WTC11 (cell line): ENCODE results near the gene KIF2C. TPM values are rescaled to one million over a fixed set of nuclear protein-coding genes. Genes with fewer than 3 reads are reported as not detected.
A peak's percentile ranks its signal among the peaks of the same experiment; 100 is the strongest.

Experiments used
- AFF4 ChIP-seq: sonication (generic); formaldehyde crosslinking; IDR thresholded peaks from 2 replicates; pipeline ENCODE4 v1.8.1; 2023; ENCODE audit warnings: mild to moderate bottlenecking, missing genetic modification reagents, borderline replicate concordance
- CREM ChIP-seq: sonication (generic); formaldehyde crosslinking; IDR thresholded peaks from 2 replicates; pipeline ENCODE4 v1.8.1; 2022; ENCODE audit warnings: mild to moderate bottlenecking, missing genetic modification reagents, moderate library complexity
- E2F4 ChIP-seq: sonication (generic); formaldehyde crosslinking; IDR thresholded peaks from 2 replicates; pipeline ENCODE4 v1.8.1; 2022; ENCODE audit warnings: low read depth, mild to moderate bottlenecking, moderate library complexity, missing genetic modification reagents, borderline replicate concordance
- ERG ChIP-seq: fragments of 250-450 bp; sonication (Bioruptor Pico); IDR thresholded peaks from 2 replicates; pipeline ENCODE4 v1.8.0; 2021; ENCODE audit warnings: mild to moderate bottlenecking
- FOXK1 ChIP-seq: sonication (generic); formaldehyde crosslinking; IDR thresholded peaks from 2 replicates; pipeline ENCODE4 v1.8.0; 2022; ENCODE audit warnings: mild to moderate bottlenecking, moderate library complexity, missing genetic modification reagents
- FOXP1 ChIP-seq: sonication (generic); formaldehyde crosslinking; IDR thresholded peaks from 2 replicates; pipeline ENCODE4 v1.8.0; 2022; ENCODE audit warnings: missing genetic modification reagents, mild to moderate bottlenecking, moderate library complexity, borderline replicate concordance
- GABPB1 ChIP-seq: sonication (generic); formaldehyde crosslinking; IDR thresholded peaks from 2 replicates; pipeline ENCODE4 v1.8.1; 2023; ENCODE audit warnings: mild to moderate bottlenecking, missing genetic modification reagents
- GRHL2 ChIP-seq: fragments of 250-450 bp; sonication (Bioruptor Pico); IDR thresholded peaks from 2 replicates; pipeline ENCODE4 v1.8.0; 2022; ENCODE audit warnings: mild to moderate bottlenecking, moderate library complexity; ENCODE audit not compliant: insufficient replicate concordance, severe bottlenecking
- GTF2I ChIP-seq: fragments of 250-450 bp; sonication (Bioruptor Pico); conservative IDR thresholded peaks from 2 replicates; pipeline ENCODE4 v1.4.0; 2021; ENCODE audit warnings: mild to moderate bottlenecking
- MYBL2 ChIP-seq: sonication (generic); formaldehyde crosslinking; IDR thresholded peaks from 2 replicates; pipeline ENCODE4 v1.8.1; 2023; ENCODE audit warnings: mild to moderate bottlenecking, moderate library complexity, missing genetic modification reagents
- NFATC4 ChIP-seq: fragments of 250-450 bp; sonication (Bioruptor Pico); IDR thresholded peaks from 2 replicates; pipeline ENCODE4 v1.9.0; 2021; ENCODE audit warnings: mild to moderate bottlenecking
- NFYB ChIP-seq: sonication (generic); formaldehyde crosslinking; conservative IDR thresholded peaks from 2 replicates; pipeline ENCODE4 v1.8.0; 2022; ENCODE audit warnings: low read depth, missing genetic modification reagents
- NR3C1 ChIP-seq: sonication (generic); formaldehyde crosslinking; conservative IDR thresholded peaks from 2 replicates; pipeline ENCODE4 v1.8.1; 2023; ENCODE audit warnings: low read depth, mild to moderate bottlenecking, missing genetic modification reagents
- PRRX2 ChIP-seq: fragments of 250-450 bp; sonication (Bioruptor Pico); IDR thresholded peaks from 2 replicates; pipeline ENCODE4 v1.8.0; 2021; ENCODE audit warnings: mild to moderate bottlenecking
- SP1 ChIP-seq: sonication (generic); formaldehyde crosslinking; conservative IDR thresholded peaks from 2 replicates; pipeline ENCODE4 v1.8.1; 2022; ENCODE audit warnings: missing genetic modification reagents
- ZNF138 ChIP-seq: sonication (generic); formaldehyde crosslinking; conservative IDR thresholded peaks from 2 replicates; pipeline ENCODE4 v1.8.1; 2022; ENCODE audit warnings: mild to moderate bottlenecking, moderate library complexity, missing genetic modification reagents
- ZNF219 ChIP-seq: sonication (generic); formaldehyde crosslinking; IDR thresholded peaks from 2 replicates; pipeline ENCODE4 v1.8.0; 2023; ENCODE audit warnings: missing genetic modification reagents, mild to moderate bottlenecking, borderline replicate concordance
- ZNF232 ChIP-seq: sonication (generic); formaldehyde crosslinking; IDR thresholded peaks from 2 replicates; pipeline ENCODE4 v1.8.0; 2022; ENCODE audit warnings: mild to moderate bottlenecking, missing genetic modification reagents
- ZNF317 ChIP-seq: sonication (generic); formaldehyde crosslinking; IDR thresholded peaks from 2 replicates; pipeline ENCODE4 v1.8.1; 2023; ENCODE audit warnings: low read depth, mild to moderate bottlenecking, moderate library complexity, missing genetic modification reagents, borderline replicate concordance
- total RNA-seq: library from RNA; stranded (reverse); gene quantifications from 3 replicates; pipeline ENCODE4 v1.2.3, GENCODE V29; 2021
- TF ChIP-seq, protein P1 (sequence below): sonication (generic); formaldehyde crosslinking; IDR thresholded peaks from 2 replicates; pipeline ENCODE4 v1.8.1; 2022; ENCODE audit warnings: low read depth, missing genetic modification reagents, borderline replicate concordance
- TF ChIP-seq, protein P2 (sequence below): sonication (generic); formaldehyde crosslinking; IDR thresholded peaks from 2 replicates; pipeline ENCODE4 v1.8.1; 2022; ENCODE audit warnings: mild to moderate bottlenecking, moderate library complexity, missing genetic modification reagents
- TF ChIP-seq, protein P3 (sequence below): sonication (generic); formaldehyde crosslinking; IDR thresholded peaks from 2 replicates; pipeline ENCODE4 v1.8.0; 2022; ENCODE audit warnings: mild to moderate bottlenecking, missing genetic modification reagents
- TF ChIP-seq, protein P4 (sequence below): sonication (generic); formaldehyde crosslinking; IDR thresholded peaks from 2 replicates; pipeline ENCODE4 v1.8.1; 2023; ENCODE audit warnings: mild to moderate bottlenecking, missing genetic modification reagents
- TF ChIP-seq, protein P5 (sequence below): sonication (generic); formaldehyde crosslinking; IDR thresholded peaks from 2 replicates; pipeline ENCODE4 v1.8.0; 2022; ENCODE audit warnings: mild to moderate bottlenecking, missing genetic modification reagents

Gene KIF2C
- total RNA-seq, 1 experiment from 2014 or later = 93.8 TPM

- TF ChIP-seq E2F4 (CRISPR knock-in tag) (peak; percentile 98), NFYB (CRISPR knock-in tag) (no peak), AFF4 (CRISPR knock-in tag) (no peak), GTF2I (CRISPR knock-in tag) (no peak), NR3C1 (CRISPR knock-in tag) (no peak), ERG (CRISPR knock-in tag) (no peak), GRHL2 (CRISPR knock-in tag) (no peak), GABPB1 (CRISPR knock-in tag) (peak; percentile 55; the same call in 1 of the 2 replicates), CREM (CRISPR knock-in tag) (peak; percentile 88), MYBL2 (peak; percentile 99), ZNF219 (CRISPR knock-in tag) (no peak), ZNF317 (CRISPR knock-in tag) (no peak), NFATC4 (no peak), ZNF232 (CRISPR knock-in tag) (0 out of 2 replicates have a peak, but pooled peaks have one; percentile 56), PRRX2 (CRISPR knock-in tag) (0 out of 2 replicates have a peak, but pooled peaks have one; percentile 55), ZNF138 (CRISPR knock-in tag) (no peak), SP1 (CRISPR knock-in tag) (peak; percentile 95), FOXK1 (CRISPR knock-in tag) (peak; percentile 79), FOXP1 (CRISPR knock-in tag) (peak; percentile 74; the same call in 1 of the 2 replicates)
- TF ChIP-seq, protein P1, sequence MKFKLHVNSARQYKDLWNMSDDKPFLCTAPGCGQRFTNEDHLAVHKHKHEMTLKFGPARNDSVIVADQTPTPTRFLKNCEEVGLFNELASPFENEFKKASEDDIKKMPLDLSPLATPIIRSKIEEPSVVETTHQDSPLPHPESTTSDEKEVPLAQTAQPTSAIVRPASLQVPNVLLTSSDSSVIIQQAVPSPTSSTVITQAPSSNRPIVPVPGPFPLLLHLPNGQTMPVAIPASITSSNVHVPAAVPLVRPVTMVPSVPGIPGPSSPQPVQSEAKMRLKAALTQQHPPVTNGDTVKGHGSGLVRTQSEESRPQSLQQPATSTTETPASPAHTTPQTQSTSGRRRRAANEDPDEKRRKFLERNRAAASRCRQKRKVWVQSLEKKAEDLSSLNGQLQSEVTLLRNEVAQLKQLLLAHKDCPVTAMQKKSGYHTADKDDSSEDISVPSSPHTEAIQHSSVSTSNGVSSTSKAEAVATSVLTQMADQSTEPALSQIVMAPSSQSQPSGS (CRISPR knock-in tag) = no peak
- TF ChIP-seq, protein P2, sequence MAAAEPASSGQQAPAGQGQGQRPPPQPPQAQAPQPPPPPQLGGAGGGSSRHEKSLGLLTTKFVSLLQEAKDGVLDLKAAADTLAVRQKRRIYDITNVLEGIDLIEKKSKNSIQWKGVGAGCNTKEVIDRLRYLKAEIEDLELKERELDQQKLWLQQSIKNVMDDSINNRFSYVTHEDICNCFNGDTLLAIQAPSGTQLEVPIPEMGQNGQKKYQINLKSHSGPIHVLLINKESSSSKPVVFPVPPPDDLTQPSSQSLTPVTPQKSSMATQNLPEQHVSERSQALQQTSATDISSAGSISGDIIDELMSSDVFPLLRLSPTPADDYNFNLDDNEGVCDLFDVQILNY (CRISPR knock-in tag) = peak; percentile 88
- TF ChIP-seq, protein P3, sequence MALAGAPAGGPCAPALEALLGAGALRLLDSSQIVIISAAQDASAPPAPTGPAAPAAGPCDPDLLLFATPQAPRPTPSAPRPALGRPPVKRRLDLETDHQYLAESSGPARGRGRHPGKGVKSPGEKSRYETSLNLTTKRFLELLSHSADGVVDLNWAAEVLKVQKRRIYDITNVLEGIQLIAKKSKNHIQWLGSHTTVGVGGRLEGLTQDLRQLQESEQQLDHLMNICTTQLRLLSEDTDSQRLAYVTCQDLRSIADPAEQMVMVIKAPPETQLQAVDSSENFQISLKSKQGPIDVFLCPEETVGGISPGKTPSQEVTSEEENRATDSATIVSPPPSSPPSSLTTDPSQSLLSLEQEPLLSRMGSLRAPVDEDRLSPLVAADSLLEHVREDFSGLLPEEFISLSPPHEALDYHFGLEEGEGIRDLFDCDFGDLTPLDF (CRISPR knock-in tag) = peak; percentile 71; the same call in 1 of the 2 replicates
- TF ChIP-seq, protein P4, sequence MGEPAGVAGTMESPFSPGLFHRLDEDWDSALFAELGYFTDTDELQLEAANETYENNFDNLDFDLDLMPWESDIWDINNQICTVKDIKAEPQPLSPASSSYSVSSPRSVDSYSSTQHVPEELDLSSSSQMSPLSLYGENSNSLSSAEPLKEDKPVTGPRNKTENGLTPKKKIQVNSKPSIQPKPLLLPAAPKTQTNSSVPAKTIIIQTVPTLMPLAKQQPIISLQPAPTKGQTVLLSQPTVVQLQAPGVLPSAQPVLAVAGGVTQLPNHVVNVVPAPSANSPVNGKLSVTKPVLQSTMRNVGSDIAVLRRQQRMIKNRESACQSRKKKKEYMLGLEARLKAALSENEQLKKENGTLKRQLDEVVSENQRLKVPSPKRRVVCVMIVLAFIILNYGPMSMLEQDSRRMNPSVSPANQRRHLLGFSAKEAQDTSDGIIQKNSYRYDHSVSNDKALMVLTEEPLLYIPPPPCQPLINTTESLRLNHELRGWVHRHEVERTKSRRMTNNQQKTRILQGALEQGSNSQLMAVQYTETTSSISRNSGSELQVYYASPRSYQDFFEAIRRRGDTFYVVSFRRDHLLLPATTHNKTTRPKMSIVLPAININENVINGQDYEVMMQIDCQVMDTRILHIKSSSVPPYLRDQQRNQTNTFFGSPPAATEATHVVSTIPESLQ (CRISPR knock-in tag) = no peak
- TF ChIP-seq, protein P5, sequence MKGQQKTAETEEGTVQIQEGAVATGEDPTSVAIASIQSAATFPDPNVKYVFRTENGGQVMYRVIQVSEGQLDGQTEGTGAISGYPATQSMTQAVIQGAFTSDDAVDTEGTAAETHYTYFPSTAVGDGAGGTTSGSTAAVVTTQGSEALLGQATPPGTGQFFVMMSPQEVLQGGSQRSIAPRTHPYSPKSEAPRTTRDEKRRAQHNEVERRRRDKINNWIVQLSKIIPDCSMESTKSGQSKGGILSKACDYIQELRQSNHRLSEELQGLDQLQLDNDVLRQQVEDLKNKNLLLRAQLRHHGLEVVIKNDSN (CRISPR knock-in tag) = no peak
Observed at GRCh38 chr1:44739307-44740178, at the start of gene KIF2C (continued).
